ENCODE measurements around the gene GORASP1.
A peak's percentile ranks its signal among the peaks of the same experiment; 100 is the strongest.

The GORASP1 gene

DNA sequence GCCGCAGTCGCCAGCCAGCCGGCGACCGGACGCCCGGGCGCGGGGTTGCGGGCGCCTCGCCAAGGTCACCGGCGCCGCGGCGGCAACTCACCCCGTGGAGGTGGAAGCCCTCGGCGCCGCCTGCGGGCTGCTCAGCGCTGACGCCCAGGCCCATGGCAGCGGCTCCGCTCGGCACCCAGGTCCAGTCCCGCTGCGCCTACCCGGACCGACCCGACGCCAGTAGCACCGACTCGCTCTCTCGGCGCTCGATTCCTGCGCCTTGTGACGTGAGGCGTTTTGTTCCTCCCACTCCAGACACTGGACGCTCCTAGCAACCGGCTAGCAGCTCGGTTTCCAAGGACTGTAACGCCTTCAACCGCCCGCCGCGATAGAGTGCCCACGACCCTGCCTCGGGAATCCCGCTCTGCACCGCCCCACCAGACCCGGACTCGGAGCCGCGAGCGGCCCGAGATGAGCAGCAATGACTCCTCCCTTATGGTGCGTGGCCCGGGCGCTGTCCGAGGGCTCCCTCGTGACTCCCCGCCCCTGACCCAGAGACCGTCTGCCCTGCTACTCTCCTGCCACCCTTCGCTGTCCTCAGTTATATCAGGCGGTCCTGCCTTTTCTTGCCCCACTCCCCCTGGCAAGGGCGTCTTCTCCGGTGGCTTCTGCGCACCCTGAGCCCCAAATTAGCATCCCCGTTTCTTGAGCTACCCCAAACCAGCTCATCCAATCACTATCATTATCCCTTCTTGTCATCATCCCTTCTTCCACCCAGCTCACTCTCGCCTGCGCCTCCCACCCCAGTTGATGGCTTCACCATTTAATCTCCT, at the start of gene GORASP1, which contains the start of gene TTC21A:
TSS of gene GORASP1 (minus strand) at position 240 of the 812 bp plus-strand sequence. CDS start at position 154, 86 bp downstream.
TSS of gene TTC21A (plus strand) at position 293 of the 812 bp plus-strand sequence. CDS start at position 451, 158 bp downstream.
- H3K27me3 ChIP-seq (ENCODE audit: control insufficient read depth, insufficient read depth, low read length): no peaks in the 10 kb centered on the region
- H3K4me1 ChIP-seq (ENCODE audit: control insufficient read depth, insufficient read depth, low read length): peaks cover 13% of the 10 kb centered on the region
- H3K9ac ChIP-seq (ENCODE audit: low read length): peak within 1 kb of the TSS; percentile 89
- peak within 1 kb of the TSS; percentile 90 for H3K4me3 ChIP-seq (ENCODE audit: low read length)
- H3K27ac ChIP-seq (ENCODE audit: low read depth, low read length): peak within 1 kb of the TSS; percentile 82
- H3K36me3 ChIP-seq (ENCODE audit: control insufficient read depth, insufficient read depth, low read length): no peaks in the 10 kb centered on the region

DNA sequence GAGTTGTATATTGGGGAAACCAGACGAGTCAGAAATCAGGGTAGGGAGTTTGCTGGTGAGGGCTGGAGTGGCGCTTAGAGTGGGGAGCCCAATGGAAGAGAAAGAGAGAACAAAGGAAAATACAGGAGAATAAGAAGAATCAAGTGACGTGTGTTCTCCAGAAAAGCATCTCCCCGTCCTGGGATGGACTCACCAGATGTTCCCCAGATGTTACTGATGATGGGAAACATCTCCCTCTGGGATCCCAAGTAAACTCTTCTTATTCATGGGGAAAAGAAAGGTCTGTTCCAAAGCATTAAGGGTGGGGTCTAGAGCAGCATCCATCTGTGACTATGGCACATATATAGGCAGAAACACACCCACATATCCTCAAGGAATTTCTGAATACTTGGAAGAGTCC, 49.0 kb upstream of the GORASP1 start:
- H3K36me3 ChIP-seq (ENCODE audit: control insufficient read depth, insufficient read depth, low read length): no peaks in the 10 kb centered on the region
- no peak overlapping the region for H3K27ac ChIP-seq (ENCODE audit: low read depth, low read length)
- no peaks in the 10 kb centered on the region for H3K27me3 ChIP-seq (ENCODE audit: control insufficient read depth, insufficient read depth, low read length)

DNA sequence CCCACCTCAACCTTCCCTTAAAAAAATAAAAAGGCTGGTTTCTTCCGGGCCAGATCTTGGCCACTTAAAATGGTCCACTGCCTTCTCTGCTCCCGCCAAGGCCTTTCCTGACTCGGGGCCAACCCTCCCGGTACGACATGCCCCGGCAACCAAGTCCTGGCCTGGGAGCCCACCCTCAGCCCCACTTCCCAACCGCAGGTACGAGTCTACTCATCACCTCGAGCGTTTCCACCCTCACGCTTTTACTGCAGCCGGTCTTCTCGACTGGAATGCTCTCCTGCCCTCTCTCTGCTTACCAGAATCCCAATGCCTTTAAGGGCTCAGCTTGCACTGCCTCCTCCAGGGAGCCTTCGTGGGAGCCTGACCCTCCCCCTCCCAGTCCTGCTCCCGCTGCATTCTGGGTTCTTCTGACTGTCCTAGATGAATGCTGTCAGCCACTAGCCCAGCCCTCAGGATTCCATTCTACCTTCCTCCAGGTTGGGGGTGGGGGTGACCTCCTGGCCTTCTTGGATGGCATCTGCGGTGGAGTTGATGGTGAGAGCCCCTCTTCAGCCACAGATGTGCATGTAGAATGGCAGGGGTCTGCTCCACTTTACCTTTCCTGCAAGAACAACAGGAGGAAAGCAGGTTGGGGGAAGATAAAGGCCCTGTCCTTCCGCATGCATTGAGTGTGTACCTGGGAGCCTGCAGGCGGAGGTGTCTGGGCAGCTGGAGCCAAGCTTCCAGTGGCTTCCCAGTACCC, 47.0 kb upstream of the GORASP1 start:
- H3K4me1 ChIP-seq (ENCODE audit: control insufficient read depth, insufficient read depth, low read length): peaks cover 34% of the 10 kb centered on the region
- peak overlapping the region; percentile 89 for H3K27ac ChIP-seq (ENCODE audit: low read depth, low read length)
- peak overlapping the region; percentile 63 for H3K4me3 ChIP-seq (ENCODE audit: low read length)
- H3K9ac ChIP-seq (ENCODE audit: low read length): no peak overlapping the region
- H3K27me3 ChIP-seq (ENCODE audit: control insufficient read depth, insufficient read depth, low read length): no peaks in the 10 kb centered on the region
- no peaks in the 10 kb centered on the region for H3K36me3 ChIP-seq (ENCODE audit: control insufficient read depth, insufficient read depth, low read length)

More for the DNA sequence above, 49.0 kb upstream of the GORASP1 start:
- Histone ChIP-seq H3K4me1 (ENCODE audit: control insufficient read depth, insufficient read depth, low read length) (peaks cover 14% of the 10 kb centered on the region), H3K4me3 (ENCODE audit: low read length) (no peak overlapping the region), H3K9ac (ENCODE audit: low read length) (no peak overlapping the region)

DNA sequence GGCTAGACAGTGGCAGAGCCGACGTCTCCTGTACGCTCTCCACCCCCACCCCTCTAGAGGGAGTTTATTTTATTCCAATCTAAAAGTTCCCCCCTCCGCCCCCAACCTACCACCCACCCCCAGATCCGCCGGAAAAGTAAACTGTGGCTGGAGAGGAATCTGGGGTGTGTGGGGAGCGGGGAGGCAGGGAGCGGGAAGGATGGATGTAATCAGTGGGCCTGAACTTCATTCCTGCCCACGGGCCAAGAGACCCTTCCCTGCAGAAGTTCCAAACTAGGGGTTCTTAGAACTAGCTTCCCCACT, 46.5 kb upstream of the GORASP1 start:
- H3K4me1 ChIP-seq (ENCODE audit: control insufficient read depth, insufficient read depth, low read length): peaks cover 39% of the 10 kb centered on the region

DNA sequence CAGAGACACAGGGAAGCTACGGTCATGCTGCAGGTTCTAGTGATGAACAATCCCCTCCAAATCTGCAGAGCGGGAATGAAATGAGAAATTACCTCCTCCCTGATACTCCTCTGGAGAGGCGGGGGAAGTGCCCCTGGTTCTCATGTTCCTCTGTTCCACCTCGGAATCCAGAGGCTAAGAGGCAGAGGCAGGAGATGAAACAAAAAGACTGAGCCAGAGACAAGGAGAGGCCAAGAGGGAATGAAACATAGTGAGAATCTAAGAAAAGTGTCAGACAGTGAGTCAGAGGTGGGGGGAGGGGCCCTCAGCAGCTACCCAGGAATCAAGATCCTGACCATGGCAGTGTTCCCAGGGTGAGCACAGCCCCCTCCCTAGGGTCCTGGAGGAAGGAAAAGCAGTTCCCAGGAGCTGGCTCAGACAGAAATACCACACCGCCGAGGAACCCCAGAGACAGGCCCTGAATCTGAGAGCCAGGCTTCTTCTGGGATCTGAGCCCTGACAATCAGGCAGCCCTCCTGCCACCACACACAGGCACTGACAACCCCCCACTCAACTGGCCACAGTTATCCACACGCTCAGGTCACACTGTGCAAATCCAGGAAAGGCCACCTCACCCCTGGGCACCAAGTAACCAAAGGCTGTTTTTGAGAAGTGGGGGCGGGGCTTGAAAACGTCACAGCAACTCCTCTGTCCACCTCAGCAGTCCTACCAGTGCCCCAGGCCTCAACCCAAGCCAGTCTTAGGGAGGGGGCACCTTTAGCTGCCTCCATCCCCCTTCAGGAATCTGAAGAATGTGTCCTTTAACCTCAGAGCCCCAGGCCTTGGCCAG, 43.6 kb upstream of the GORASP1 start:
- Histone ChIP-seq H3K4me3 (ENCODE audit: low read length) (peak overlapping the region; percentile 96), H3K36me3 (ENCODE audit: control insufficient read depth, insufficient read depth, low read length) (no peaks in the 10 kb centered on the region), H3K9ac (ENCODE audit: low read length) (peak overlapping the region; percentile 25), H3K27ac (ENCODE audit: low read depth, low read length) (peak overlapping the region; percentile 96), H3K4me1 (ENCODE audit: control insufficient read depth, insufficient read depth, low read length) (peaks cover 65% of the 10 kb centered on the region), H3K27me3 (ENCODE audit: control insufficient read depth, insufficient read depth, low read length) (no peaks in the 10 kb centered on the region)

More for the DNA sequence above, 46.5 kb upstream of the GORASP1 start:
- peak overlapping the region; percentile 63 for H3K4me3 ChIP-seq (ENCODE audit: low read length)
- H3K27ac ChIP-seq (ENCODE audit: low read depth, low read length): peak overlapping the region; percentile 89
- no peak overlapping the region for H3K9ac ChIP-seq (ENCODE audit: low read length)
- no peaks in the 10 kb centered on the region for H3K27me3 ChIP-seq (ENCODE audit: control insufficient read depth, insufficient read depth, low read length)
- H3K36me3 ChIP-seq (ENCODE audit: control insufficient read depth, insufficient read depth, low read length): no peaks in the 10 kb centered on the region

DNA sequence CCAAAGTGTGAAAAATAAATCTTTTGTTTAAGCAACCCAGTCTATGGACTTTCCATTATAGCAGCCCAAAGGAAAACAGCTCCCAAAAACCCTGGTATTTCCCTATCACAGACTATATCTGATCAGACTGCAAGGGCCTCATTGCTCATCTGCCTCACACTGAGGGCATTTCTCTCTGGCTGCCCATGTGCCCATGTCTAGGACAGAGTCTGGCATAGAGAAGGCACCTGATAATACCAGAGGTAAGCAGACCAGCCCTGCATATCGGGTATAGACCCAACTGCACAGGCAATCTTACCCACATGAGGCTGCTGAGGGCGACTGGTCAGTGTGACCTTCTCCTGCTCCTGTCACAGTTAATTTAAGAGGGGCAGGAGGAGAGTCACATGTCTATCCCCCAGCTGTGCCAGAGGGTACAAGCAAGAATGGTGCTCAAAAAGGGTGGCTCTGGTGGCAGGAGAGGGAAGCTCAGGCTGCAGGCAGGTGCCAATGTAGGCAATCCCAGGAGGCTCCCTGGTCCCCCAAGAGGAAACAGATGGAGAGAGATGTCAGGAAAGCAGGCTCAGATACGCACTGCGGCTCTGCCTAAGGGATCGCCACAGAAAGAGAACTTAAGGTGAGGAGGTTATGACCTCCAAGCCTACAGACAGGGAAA, 42.8 kb upstream of the GORASP1 start:
- H3K27ac ChIP-seq (ENCODE audit: low read depth, low read length): peak overlapping the region; percentile 96
- H3K4me1 ChIP-seq (ENCODE audit: control insufficient read depth, insufficient read depth, low read length): peaks cover 65% of the 10 kb centered on the region
- H3K27me3 ChIP-seq (ENCODE audit: control insufficient read depth, insufficient read depth, low read length): no peaks in the 10 kb centered on the region
- no peak overlapping the region for H3K9ac ChIP-seq (ENCODE audit: low read length)
- peak overlapping the region; percentile 96 for H3K4me3 ChIP-seq (ENCODE audit: low read length)
- H3K36me3 ChIP-seq (ENCODE audit: control insufficient read depth, insufficient read depth, low read length): no peaks in the 10 kb centered on the region

DNA sequence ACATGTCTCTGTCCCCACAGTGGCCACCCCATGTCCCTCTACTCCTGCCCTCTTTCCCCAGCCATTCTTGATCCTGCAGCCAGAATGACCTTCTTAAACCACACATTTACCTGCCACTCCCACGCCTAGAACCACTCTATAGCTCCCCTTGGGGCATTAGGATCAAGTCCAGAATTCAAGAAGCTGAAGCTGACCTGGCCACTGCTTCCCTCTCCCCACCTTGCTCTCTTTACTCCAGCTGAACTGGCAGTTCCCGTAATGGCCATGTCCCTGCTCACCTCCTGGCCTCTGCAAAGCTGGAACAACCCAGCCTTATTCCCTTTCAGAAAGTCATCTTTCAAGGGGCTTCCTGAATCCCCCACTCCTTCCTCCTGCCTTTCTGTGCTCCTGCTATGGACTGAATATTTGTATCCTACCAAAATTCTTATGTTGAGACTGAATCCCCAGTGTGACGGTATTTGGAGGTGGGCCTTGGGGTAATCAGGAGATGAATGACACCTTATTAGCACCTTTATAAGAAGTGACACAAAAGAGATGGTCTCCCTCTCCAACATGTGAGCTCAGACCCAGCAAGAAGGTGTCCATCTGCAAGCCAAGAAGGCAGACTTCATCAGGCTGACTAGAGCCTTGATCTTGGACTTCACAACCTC, 42.2 kb upstream of the GORASP1 start:
- Histone ChIP-seq H3K27me3 (ENCODE audit: control insufficient read depth, insufficient read depth, low read length) (no peaks in the 10 kb centered on the region), H3K4me3 (ENCODE audit: low read length) (peak overlapping the region; percentile 96), H3K27ac (ENCODE audit: low read depth, low read length) (peak overlapping the region; percentile 96), H3K9ac (ENCODE audit: low read length) (no peak overlapping the region), H3K4me1 (ENCODE audit: control insufficient read depth, insufficient read depth, low read length) (peaks cover 65% of the 10 kb centered on the region), H3K36me3 (ENCODE audit: control insufficient read depth, insufficient read depth, low read length) (no peaks in the 10 kb centered on the region)

DNA sequence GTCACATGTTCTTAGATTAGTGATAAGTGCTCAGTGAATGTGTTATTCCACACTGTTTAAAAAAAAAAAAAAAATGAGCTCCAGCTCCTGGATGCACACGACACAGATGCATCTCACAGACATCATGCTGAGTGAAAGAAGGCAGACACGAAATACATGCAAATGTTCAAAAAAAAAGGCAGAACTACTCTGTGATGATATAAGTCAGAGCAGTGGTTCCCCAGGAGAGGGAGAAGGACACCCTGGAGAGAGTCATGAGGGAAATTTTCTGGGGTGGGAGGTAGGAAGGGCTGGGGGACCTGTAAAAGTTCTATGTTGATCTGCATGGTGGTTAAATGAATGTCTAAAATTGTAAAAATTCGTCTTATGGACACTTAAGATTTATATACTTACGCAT, 41.6 kb upstream of the GORASP1 start:
- no peak overlapping the region for H3K9ac ChIP-seq (ENCODE audit: low read length)
- peaks cover 4% of the 10 kb centered on the region for H3K36me3 ChIP-seq (ENCODE audit: control insufficient read depth, insufficient read depth, low read length)
- no peak overlapping the region for H3K4me3 ChIP-seq (ENCODE audit: low read length)
- peak overlapping the region; percentile 96 for H3K27ac ChIP-seq (ENCODE audit: low read depth, low read length)
- peaks cover 64% of the 10 kb centered on the region for H3K4me1 ChIP-seq (ENCODE audit: control insufficient read depth, insufficient read depth, low read length)
- H3K27me3 ChIP-seq (ENCODE audit: control insufficient read depth, insufficient read depth, low read length): no peaks in the 10 kb centered on the region

DNA sequence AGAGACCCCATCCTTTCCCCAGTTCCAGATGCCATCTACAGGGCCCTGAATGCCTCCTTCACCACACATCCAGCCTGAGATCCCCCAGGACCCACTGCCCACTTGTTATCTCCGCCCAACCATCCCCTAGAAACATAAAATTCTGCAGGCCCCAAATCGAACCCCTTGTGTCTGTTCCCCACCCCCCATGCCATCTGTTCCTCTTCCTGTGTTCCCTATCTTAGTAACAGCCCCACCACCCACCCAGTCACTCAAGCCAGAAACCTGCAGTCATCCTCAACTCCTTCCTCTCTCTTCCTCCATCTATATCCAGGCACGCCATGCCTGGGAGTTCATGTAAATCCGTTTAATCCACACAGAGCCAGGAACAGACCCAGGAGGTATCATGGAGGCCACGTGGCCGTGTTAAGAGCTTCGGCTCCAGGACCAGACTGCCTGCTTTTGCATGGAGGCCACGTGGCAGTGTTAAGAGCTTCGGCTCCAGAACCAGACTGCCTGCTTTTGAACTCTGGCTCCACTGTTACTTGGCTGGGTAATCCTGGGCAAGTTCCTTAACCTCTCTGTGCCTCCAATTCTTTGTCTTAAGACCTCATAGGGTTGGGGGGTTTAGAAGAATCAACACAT, 41.1 kb upstream of the GORASP1 start:
- no peak overlapping the region for H3K9ac ChIP-seq (ENCODE audit: low read length)

DNA sequence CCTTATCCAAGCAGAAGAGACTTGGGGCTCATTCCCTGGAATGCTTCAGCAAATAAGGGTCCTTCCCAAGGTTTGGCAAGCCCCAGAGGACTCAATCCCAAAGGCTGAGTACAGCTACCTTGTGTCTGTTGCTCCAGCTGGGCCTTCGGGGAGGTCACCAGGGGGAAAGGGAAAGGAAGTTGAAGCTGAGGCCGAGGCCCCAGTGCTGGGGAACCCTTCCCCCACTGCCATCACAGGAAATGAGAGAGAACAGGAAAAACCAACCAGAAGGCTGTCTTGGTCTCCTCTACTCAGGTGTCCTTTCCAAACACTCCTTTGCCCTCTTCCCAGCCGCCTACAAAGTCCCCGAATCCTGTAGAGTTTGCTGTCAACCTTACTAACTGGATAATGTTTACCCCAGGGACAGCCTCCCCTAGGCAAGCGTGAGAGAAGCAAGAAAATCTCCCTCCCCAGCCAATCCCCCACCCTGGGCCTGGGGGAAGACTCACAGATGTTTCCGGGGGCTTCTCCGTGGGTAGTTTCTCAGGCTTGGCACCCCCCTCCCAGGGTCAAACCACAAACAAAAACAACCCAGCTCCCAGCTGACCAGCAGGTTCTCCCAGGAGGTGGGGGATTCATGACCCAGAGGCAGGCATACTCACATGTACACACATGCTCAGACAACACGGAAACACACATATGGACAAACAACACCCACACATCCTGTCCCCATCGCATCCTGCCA, 40.4 kb upstream of the GORASP1 start:
- peaks cover 16% of the 10 kb centered on the region for H3K36me3 ChIP-seq (ENCODE audit: control insufficient read depth, insufficient read depth, low read length)
- peaks cover 62% of the 10 kb centered on the region for H3K4me1 ChIP-seq (ENCODE audit: control insufficient read depth, insufficient read depth, low read length)
- H3K4me3 ChIP-seq (ENCODE audit: low read length): peak overlapping the region; percentile 39
- H3K27ac ChIP-seq (ENCODE audit: low read depth, low read length): peak overlapping the region; percentile 96
- no peaks in the 10 kb centered on the region for H3K27me3 ChIP-seq (ENCODE audit: control insufficient read depth, insufficient read depth, low read length)
- H3K9ac ChIP-seq (ENCODE audit: low read length): no peak overlapping the region

More for the DNA sequence above, 41.1 kb upstream of the GORASP1 start:
- Histone ChIP-seq H3K27me3 (ENCODE audit: control insufficient read depth, insufficient read depth, low read length) (no peaks in the 10 kb centered on the region), H3K36me3 (ENCODE audit: control insufficient read depth, insufficient read depth, low read length) (peaks cover 9% of the 10 kb centered on the region), H3K4me3 (ENCODE audit: low read length) (peak overlapping the region; percentile 41), H3K4me1 (ENCODE audit: control insufficient read depth, insufficient read depth, low read length) (peaks cover 62% of the 10 kb centered on the region), H3K27ac (ENCODE audit: low read depth, low read length) (peak overlapping the region; percentile 96)
